ENCODE data around the gene RPIA. TPM values are rescaled to one million over a fixed set of nuclear protein-coding genes. Genes with fewer than 3 reads are reported as not detected.
"Not testable (repeated sequence)": the region's sequence is repeated elsewhere in the genome, so short reads cannot be mapped to it uniquely, and the experiment has no call there.

The RPIA gene
- total RNA-seq, 2 donors from 2014 or later, result 8.2 to 12.2 TPM

- Histone ChIP-seq H3K4me3 (peak overlapping the region in 1 of 2 donors; percentile 7), H3K9me3 (no peaks in the 10 kb centered on the region), H3K27me3 (replicated peaks; ENCODE audit: insufficient read depth) (peaks cover 6% of the 10 kb centered on the region), H3K4me1 (replicated peaks) (peaks cover 4% of the 10 kb centered on the region), H3K27ac (no peak overlapping the region), H3K36me3 (no peaks in the 10 kb centered on the region)
- no peak for TF ChIP-seq POLR2A (IDR thresholded peaks at IDR 0.05)
- TF ChIP-seq CTCF (IDR thresholded peaks at IDR 0.05), result no peak
- no peak for TF ChIP-seq POLR2AphosphoS5 (IDR thresholded peaks at IDR 0.05)
- DNase-seq (ENCODE audit: low spot score), result no peak
- WGBS, result 3% methylated on average over 46 of the region's 75 CpGs
- intact Hi-C loops (cut with DNase I), result no loop called here
Observed at GRCh38 chr2:88765154-88765888, 73.8 kb downstream of the RPIA start.

DNA sequence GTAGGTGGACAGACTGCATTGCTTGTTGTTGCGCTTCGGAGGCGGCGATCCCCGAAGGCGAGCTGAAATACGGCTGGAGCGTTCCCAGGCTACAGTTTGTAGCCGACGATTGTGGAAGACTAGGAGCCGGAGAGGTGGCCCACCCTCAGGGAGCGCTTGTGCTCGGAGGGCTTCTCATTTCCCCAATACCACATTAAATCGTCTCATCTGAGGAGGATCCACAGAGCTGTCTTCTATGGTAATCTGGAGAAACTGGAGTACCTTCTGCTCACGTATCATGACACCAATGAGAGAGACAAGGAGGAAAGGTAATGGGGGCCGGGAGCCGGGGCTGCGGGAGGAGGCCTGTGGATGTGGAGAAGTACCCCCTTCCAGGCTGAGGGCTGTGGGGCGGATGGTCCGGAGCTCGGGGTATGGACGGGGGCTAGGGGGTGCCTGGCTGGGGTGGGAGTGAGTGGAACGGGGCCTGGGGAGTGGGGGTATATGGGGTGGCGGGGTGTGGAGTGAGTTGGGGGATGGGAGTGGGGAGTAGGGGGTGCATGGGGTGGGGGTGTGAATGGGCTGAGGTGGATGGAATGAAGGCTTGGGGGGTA is 74.5 kb downstream of the RPIA start:
- peak overlapping the region in 1 of 2 donors; percentile 7 for H3K4me3 ChIP-seq

DNA sequence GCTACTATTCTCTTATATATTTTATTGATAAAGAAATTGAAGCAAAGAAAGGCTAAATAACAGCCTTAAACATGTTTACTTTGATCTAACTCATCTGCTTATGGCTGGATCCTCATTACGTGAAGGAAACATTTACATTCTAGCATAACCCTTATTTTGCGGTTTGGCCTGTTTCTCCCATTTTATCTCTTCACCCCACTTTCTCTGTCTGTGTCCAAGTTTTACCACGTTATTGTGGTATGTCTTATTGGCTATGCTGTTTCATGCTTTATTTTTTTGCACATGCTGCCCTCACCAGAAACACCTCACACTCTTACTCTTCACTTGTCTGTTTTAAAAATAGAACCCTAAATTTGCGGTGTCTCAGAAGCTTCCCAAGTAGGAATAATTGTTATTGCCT is 78.5 kb downstream of the RPIA start:
- H3K27ac ChIP-seq, result no peak overlapping the region
- H3K9me3 ChIP-seq, result no peaks in the 10 kb centered on the region
- intact Hi-C loops (cut with DNase I), result no loop called here
- TF ChIP-seq POLR2A (IDR thresholded peaks at IDR 0.05) (no peak), POLR2AphosphoS5 (IDR thresholded peaks at IDR 0.05) (no peak), CTCF (IDR thresholded peaks at IDR 0.05) (no peak)
- peaks cover 4% of the 10 kb centered on the region for H3K27me3 ChIP-seq (replicated peaks; ENCODE audit: insufficient read depth)
- H3K36me3 ChIP-seq, result no peaks in the 10 kb centered on the region
- DNase-seq (ENCODE audit: low spot score), result no peak
- WGBS, result 62% methylated on average over 4 of the region's 4 CpGs
- no peak overlapping the region for H3K4me3 ChIP-seq
- peaks cover 4% of the 10 kb centered on the region for H3K4me1 ChIP-seq (replicated peaks)

More for the DNA sequence above, 74.5 kb downstream of the RPIA start:
- WGBS, result 27% methylated on average over 24 of the region's 24 CpGs
- H3K36me3 ChIP-seq; H3K9me3 ChIP-seq; H3K4me1 ChIP-seq (replicated peaks); H3K27ac ChIP-seq; intact Hi-C loops (cut with DNase I); H3K27me3 ChIP-seq (replicated peaks; ENCODE audit: insufficient read depth); DNase-seq (ENCODE audit: low spot score): not testable (repeated sequence)

DNA sequence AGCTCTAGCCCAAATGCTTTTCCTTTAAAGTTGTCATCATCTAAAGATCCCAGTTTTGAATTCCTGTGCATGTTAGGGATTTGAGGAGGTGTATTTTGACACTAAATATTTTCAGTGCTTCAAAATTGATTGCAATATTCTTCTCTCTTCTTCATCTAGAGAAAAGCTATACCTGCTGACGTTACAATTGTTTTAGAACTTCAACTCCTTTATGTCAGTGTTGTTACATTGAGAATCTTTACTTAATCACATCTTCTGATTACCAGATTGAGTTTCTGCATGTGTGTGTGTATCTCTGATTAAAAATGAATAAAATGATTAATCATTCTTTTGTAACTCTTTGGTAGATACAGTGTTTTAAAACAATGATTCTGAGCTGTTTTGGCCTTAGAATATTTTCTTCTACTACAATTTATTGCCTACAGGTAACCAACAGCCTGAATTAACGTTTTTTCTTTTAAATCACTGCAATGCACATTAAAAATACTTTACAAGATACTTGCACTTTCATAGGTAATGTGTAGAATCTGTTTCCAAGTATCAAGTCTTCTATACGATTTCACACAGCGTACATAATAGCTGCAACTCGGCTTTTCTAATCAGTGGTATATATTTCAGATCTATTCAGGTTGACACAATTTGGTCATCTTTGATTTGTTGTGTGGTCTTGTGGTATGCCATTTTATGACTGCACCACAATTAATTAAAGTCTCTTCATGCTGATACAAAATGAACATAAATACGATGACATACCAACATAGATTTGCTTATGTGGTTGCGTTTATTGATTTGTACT is 82.0 kb downstream of the RPIA start:
- 51% methylated on average over 7 of the region's 7 CpGs for WGBS
- DNase-seq (ENCODE audit: low spot score); H3K36me3 ChIP-seq; H3K27me3 ChIP-seq (replicated peaks; ENCODE audit: insufficient read depth); H3K4me3 ChIP-seq; H3K4me1 ChIP-seq (replicated peaks); H3K27ac ChIP-seq; H3K9me3 ChIP-seq; intact Hi-C loops (cut with DNase I): not testable (repeated sequence)

GRCh38 chr2:88789213-88789612 is 97.7 kb downstream of the RPIA start:
- H3K9me3 ChIP-seq; H3K27ac ChIP-seq; intact Hi-C loops (cut with DNase I); DNase-seq (ENCODE audit: low spot score); H3K27me3 ChIP-seq (replicated peaks; ENCODE audit: insufficient read depth); H3K36me3 ChIP-seq; H3K4me1 ChIP-seq (replicated peaks); H3K4me3 ChIP-seq: not testable (repeated sequence)
- WGBS, result 85% methylated on average over 2 of the region's 2 CpGs

- H3K27ac ChIP-seq; DNase-seq (ENCODE audit: low spot score); H3K4me3 ChIP-seq; H3K27me3 ChIP-seq (replicated peaks; ENCODE audit: insufficient read depth); H3K9me3 ChIP-seq; intact Hi-C loops (cut with DNase I); H3K36me3 ChIP-seq; H3K4me1 ChIP-seq (replicated peaks): not testable (repeated sequence)
- WGBS, result 79% methylated on average over 2 of the region's 2 CpGs
Observed at GRCh38 chr2:88795932-88796331, 104.5 kb downstream of the RPIA start.

DNA sequence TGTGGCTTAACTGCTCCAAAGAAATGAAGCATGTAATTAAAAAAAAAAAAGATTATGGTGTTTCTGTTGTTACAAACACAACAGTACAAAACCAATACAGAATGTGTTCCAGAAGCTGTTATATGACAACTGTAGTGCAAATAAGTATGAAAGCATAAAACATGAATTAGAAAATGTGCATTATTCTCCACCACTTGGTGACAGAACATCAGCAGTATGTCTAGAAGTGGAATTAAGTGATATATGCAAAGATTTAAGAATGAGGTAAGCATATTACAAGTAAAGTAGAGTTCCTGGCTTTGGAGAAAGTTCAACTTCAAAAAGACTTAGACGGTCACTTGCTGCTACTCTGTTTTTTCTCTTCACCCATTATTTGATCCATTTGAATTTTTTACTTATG is 105.0 kb downstream of the RPIA start:
- H3K9me3 ChIP-seq; H3K4me3 ChIP-seq; H3K27ac ChIP-seq; H3K27me3 ChIP-seq (replicated peaks; ENCODE audit: insufficient read depth); intact Hi-C loops (cut with DNase I); H3K36me3 ChIP-seq; H3K4me1 ChIP-seq (replicated peaks); DNase-seq (ENCODE audit: low spot score): not testable (repeated sequence)
- 73% methylated on average over 1 of the region's 1 CpG for WGBS

GRCh38 chr2:88797164-88797563 is 105.7 kb downstream of the RPIA start:
- H3K9me3 ChIP-seq; H3K36me3 ChIP-seq; H3K4me1 ChIP-seq (replicated peaks); DNase-seq (ENCODE audit: low spot score); H3K27ac ChIP-seq; intact Hi-C loops (cut with DNase I); H3K27me3 ChIP-seq (replicated peaks; ENCODE audit: insufficient read depth); H3K4me3 ChIP-seq: not testable (repeated sequence)
- WGBS, result 82% methylated on average over 1 of the region's 1 CpG
